Choroid plexus epithelial cell (primary cell): ENCODE measurements around the gene TMEM123.

Experiments used
- DNase-seq: peaks from one replicate; pipeline ENCODE4 v3.0.0-alpha.2; 2010; ENCODE audit warnings: low read depth
- H3K4me3 ChIP-seq: 2 replicates; pipeline ENCODE4 v1.5.1; 2011; ENCODE audit warnings: low read depth, mild to moderate bottlenecking, control low read depth, low read length, moderate library complexity
- CTCF ChIP-seq: conservative IDR thresholded peaks from 2 replicates; pipeline ENCODE4 v1.5.1; 2011; ENCODE audit warnings: low read depth, mild to moderate bottlenecking, control low read depth, inconsistent platforms, low read length, moderate library complexity

Gene TMEM123

GRCh38 chr11:102430158-102430836 lies 22.3 kb downstream of the TMEM123 start:
- no peak overlapping the region for H3K4me3 ChIP-seq
- TF ChIP-seq CTCF, result no peak
- DNase-seq, result peak; percentile 45

- H3K4me3 ChIP-seq, result no peak overlapping the region
- DNase-seq, result no peak
- no peak for TF ChIP-seq CTCF
Observed at GRCh38 chr11:102429691-102430090, 22.9 kb downstream of the TMEM123 start.

GRCh38 chr11:102429226-102429625 lies 23.3 kb downstream of the TMEM123 start:
- no peak overlapping the region for H3K4me3 ChIP-seq
- DNase-seq, result no peak
- TF ChIP-seq CTCF, result no peak

GRCh38 chr11:102428696-102429095 lies 23.9 kb downstream of the TMEM123 start:
- no peak overlapping the region for H3K4me3 ChIP-seq
- DNase-seq, result no peak
- TF ChIP-seq CTCF, result no peak

GRCh38 chr11:102427068-102427467 lies 25.5 kb downstream of the TMEM123 start:
- DNase-seq, result no peak
- TF ChIP-seq CTCF, result no peak
- H3K4me3 ChIP-seq, result no peak overlapping the region

GRCh38 chr11:102426570-102426969 lies 26.0 kb downstream of the TMEM123 start:
- H3K4me3 ChIP-seq, result no peak overlapping the region
- DNase-seq, result no peak
- TF ChIP-seq CTCF, result no peak

GRCh38 chr11:102426000-102426399 lies 26.6 kb downstream of the TMEM123 start:
- no peak for TF ChIP-seq CTCF
- DNase-seq, result no peak
- H3K4me3 ChIP-seq, result no peak overlapping the region
